GM18519 (cell line): ENCODE results near the gene CHTF18.
"Not testable (repeated sequence)": the region's sequence is repeated elsewhere in the genome, so short reads cannot be mapped to it uniquely, and the experiment has no call there.

Source experiments
- ATAC-seq: cut with Tn5 transposase; IDR thresholded peaks from one replicate; pipeline ENCODE4 v1.9.1; 2021; ENCODE audit warnings: mild to moderate bottlenecking, moderate library complexity; ENCODE audit not compliant: unreplicated experiment, low FRiP score

Gene CHTF18

GRCh38 chr16:822909-823297 is 34.5 kb downstream of the CHTF18 start:
- no peak for ATAC-seq

- ATAC-seq = no peak
Measured at GRCh38 chr16:824194-824593, 35.8 kb downstream of the CHTF18 start.

- ATAC-seq = no peak
Measured at GRCh38 chr16:824601-825000, 36.2 kb downstream of the CHTF18 start.

GRCh38 chr16:825341-826061 is 37.1 kb downstream of the CHTF18 start:
- ATAC-seq = no peak

- no peak for ATAC-seq
Measured at GRCh38 chr16:827513-827912, 39.1 kb downstream of the CHTF18 start.

- ATAC-seq = no peak
Measured at GRCh38 chr16:828891-829290, 40.5 kb downstream of the CHTF18 start.

- ATAC-seq = no peak
Measured at GRCh38 chr16:830107-830870, 41.9 kb downstream of the CHTF18 start.

- no peak for ATAC-seq
Measured at GRCh38 chr16:830871-831570, 42.6 kb downstream of the CHTF18 start.

GRCh38 chr16:831571-832413 is 43.4 kb downstream of the CHTF18 start:
- no peak for ATAC-seq

GRCh38 chr16:832652-833336 is 44.4 kb downstream of the CHTF18 start:
- no peak for ATAC-seq

GRCh38 chr16:833411-833810 is 45.0 kb downstream of the CHTF18 start:
- ATAC-seq = no peak

- no peak for ATAC-seq
Measured at GRCh38 chr16:835373-835772, 47.0 kb downstream of the CHTF18 start.

GRCh38 chr16:836221-836620 is 47.8 kb downstream of the CHTF18 start:
- ATAC-seq = no peak

GRCh38 chr16:836822-837221 is 48.4 kb downstream of the CHTF18 start:
- ATAC-seq = not testable (repeated sequence)

- ATAC-seq = no peak
Measured at GRCh38 chr16:838741-839140, 50.3 kb downstream of the CHTF18 start.

GRCh38 chr16:839643-840408 is 51.4 kb downstream of the CHTF18 start:
- ATAC-seq = no peak

GRCh38 chr16:840561-841454 is 52.4 kb downstream of the CHTF18 start:
- ATAC-seq = no peak

GRCh38 chr16:841455-842060 is 53.1 kb downstream of the CHTF18 start:
- ATAC-seq = no peak
